ENCODE measurements around the gene SCAPER.

DNA sequence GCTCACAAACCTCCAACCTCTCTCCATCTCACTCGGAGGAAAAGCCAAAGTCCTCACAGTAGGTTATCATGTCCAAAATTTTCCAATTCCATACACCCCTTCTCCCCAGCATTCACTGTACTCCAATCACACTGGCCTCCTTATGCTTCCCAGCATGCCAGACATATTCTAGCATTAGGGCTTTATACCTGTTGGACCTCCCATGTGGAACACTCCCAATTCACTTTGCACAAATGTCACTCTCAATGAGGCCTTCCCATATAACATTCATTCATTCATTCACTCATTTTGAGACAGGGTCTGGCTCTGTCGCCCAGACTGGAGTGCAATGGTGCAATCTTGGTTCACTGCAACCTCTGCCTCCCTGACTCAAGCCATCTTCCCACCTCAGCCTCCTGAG, 19.9 kb downstream of the SCAPER start:
- TF ChIP-seq OSR2 (tag by site-specific recombination; IDR thresholded peaks at IDR 0.05) (no peak), ZBTB7A (tag by site-specific recombination; IDR thresholded peaks at IDR 0.05; ENCODE audit: low read depth) (no peak), ZNF274 (IDR thresholded peaks at IDR 0.05; ENCODE audit: low read length) (no peak), ZNF274 (tag by site-specific recombination; IDR thresholded peaks at IDR 0.05; ENCODE audit: borderline replicate concordance) (no peak), ZNF138 (tag by site-specific recombination; IDR thresholded peaks at IDR 0.05; ENCODE audit: borderline replicate concordance) (no peak), ZNF785 (tag by site-specific recombination; IDR thresholded peaks at IDR 0.05) (no peak)
- TF ChIP-seq, protein P1, sequence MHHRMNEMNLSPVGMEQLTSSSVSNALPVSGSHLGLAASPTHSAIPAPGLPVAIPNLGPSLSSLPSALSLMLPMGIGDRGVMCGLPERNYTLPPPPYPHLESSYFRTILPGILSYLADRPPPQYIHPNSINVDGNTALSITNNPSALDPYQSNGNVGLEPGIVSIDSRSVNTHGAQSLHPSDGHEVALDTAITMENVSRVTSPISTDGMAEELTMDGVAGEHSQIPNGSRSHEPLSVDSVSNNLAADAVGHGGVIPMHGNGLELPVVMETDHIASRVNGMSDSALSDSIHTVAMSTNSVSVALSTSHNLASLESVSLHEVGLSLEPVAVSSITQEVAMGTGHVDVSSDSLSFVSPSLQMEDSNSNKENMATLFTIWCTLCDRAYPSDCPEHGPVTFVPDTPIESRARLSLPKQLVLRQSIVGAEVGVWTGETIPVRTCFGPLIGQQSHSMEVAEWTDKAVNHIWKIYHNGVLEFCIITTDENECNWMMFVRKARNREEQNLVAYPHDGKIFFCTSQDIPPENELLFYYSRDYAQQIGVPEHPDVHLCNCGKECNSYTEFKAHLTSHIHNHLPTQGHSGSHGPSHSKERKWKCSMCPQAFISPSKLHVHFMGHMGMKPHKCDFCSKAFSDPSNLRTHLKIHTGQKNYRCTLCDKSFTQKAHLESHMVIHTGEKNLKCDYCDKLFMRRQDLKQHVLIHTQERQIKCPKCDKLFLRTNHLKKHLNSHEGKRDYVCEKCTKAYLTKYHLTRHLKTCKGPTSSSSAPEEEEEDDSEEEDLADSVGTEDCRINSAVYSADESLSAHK (tag by site-specific recombination; IDR thresholded peaks at IDR 0.05): no peak
- TF ChIP-seq, protein P2, sequence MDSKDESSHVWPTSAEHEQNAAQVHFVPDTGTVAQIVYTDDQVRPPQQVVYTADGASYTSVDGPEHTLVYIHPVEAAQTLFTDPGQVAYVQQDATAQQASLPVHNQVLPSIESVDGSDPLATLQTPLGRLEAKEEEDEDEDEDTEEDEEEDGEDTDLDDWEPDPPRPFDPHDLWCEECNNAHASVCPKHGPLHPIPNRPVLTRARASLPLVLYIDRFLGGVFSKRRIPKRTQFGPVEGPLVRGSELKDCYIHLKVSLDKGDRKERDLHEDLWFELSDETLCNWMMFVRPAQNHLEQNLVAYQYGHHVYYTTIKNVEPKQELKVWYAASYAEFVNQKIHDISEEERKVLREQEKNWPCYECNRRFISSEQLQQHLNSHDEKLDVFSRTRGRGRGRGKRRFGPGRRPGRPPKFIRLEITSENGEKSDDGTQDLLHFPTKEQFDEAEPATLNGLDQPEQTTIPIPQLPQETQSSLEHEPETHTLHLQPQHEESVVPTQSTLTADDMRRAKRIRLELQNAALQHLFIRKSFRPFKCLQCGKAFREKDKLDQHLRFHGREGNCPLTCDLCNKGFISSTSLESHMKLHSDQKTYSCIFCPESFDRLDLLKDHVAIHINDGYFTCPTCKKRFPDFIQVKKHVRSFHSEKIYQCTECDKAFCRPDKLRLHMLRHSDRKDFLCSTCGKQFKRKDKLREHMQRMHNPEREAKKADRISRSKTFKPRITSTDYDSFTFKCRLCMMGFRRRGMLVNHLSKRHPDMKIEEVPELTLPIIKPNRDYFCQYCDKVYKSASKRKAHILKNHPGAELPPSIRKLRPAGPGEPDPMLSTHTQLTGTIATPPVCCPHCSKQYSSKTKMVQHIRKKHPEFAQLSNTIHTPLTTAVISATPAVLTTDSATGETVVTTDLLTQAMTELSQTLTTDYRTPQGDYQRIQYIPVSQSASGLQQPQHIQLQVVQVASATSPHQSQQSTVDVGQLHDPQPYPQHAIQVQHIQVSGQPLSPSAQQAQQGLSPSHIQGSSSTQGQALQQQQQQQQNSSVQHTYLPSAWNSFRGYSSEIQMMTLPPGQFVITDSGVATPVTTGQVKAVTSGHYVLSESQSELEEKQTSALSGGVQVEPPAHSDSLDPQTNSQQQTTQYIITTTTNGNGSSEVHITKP (tag by site-specific recombination; IDR thresholded peaks at IDR 0.05): no peak
- TF ChIP-seq, protein P3, sequence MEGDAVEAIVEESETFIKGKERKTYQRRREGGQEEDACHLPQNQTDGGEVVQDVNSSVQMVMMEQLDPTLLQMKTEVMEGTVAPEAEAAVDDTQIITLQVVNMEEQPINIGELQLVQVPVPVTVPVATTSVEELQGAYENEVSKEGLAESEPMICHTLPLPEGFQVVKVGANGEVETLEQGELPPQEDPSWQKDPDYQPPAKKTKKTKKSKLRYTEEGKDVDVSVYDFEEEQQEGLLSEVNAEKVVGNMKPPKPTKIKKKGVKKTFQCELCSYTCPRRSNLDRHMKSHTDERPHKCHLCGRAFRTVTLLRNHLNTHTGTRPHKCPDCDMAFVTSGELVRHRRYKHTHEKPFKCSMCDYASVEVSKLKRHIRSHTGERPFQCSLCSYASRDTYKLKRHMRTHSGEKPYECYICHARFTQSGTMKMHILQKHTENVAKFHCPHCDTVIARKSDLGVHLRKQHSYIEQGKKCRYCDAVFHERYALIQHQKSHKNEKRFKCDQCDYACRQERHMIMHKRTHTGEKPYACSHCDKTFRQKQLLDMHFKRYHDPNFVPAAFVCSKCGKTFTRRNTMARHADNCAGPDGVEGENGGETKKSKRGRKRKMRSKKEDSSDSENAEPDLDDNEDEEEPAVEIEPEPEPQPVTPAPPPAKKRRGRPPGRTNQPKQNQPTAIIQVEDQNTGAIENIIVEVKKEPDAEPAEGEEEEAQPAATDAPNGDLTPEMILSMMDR (tag by site-specific recombination; IDR thresholded peaks at IDR 0.05): no peak

All from HEK293 (cell line).